Caco-2 (cell line): ENCODE results near the gene LMX1B. TPM values are rescaled to one million over a fixed set of nuclear protein-coding genes. Genes with fewer than 3 reads are reported as not detected.

ENCODE experiments used
- BruUV-seq: library from RNA; stranded (reverse); fragments of 400-500 nt; replicated peaks from 2 replicates; lab custom pipeline; 2021; lab: Mats Ljungman, UMichigan
- CTCF ChIA-PET: fragments of 300-600 bp; sonication (Branson Sonifier 250); formaldehyde crosslinking; loops from one replicate; lab custom pipeline; 2022; ENCODE audit warnings: antibody characterized with exemption; lab: Charles Lee
- POLR2A ChIA-PET: fragments of 300-600 bp; sonication (Branson Sonifier 250); formaldehyde crosslinking; loops from one replicate; lab custom pipeline; 2022; ENCODE audit warnings: antibody characterized with exemption; lab: Charles Lee
- DNase-seq, 2 experiments: peaks; one replicate each; pipeline versions ENCODE4 v3.0.0 to v3.0.0-alpha.2; 2020 to 2022
- H3K27me3 ChIP-seq: replicated peaks from 2 replicates; pipeline ENCODE4 v1.6.0; 2011; ENCODE audit warnings: low read length; ENCODE audit not compliant: control insufficient read depth, insufficient read depth
- H3K36me3 ChIP-seq: 2 replicates; pipeline ENCODE4 v1.5.1; 2011; ENCODE audit warnings: low read length; ENCODE audit not compliant: control insufficient read depth, insufficient read depth
- H3K4me1 ChIP-seq: fragments of 250-450 bp; sonication (Bioruptor Pico); 2 replicates; pipeline ENCODE4 v1.5.1; 2020; ENCODE audit warnings: mild to moderate bottlenecking
- H3K4me3 ChIP-seq: 2 replicates; pipeline ENCODE4 v1.5.1; 2011; ENCODE audit warnings: low read depth, mild to moderate bottlenecking, control low read depth, low read length
- H3K9me3 ChIP-seq: fragments of 250-450 bp; sonication (Bioruptor Pico); 2 replicates; pipeline ENCODE4 v1.5.1; 2020; ENCODE audit warnings: mild to moderate bottlenecking, moderate library complexity
- H3K27ac Mint-ChIP-seq: one replicate; pipeline ENCODE4 v1.8.0; 2022; ENCODE audit warnings: mixed read lengths; ENCODE audit not compliant: unreplicated experiment
- H3K27me3 Mint-ChIP-seq: one replicate; pipeline ENCODE4 v1.8.0; 2022; ENCODE audit warnings: mixed read lengths; ENCODE audit not compliant: insufficient read depth, unreplicated experiment
- H3K36me3 Mint-ChIP-seq: one replicate; pipeline ENCODE4 v1.8.0; 2022; ENCODE audit warnings: mild to moderate bottlenecking, mixed read lengths; ENCODE audit not compliant: insufficient read depth, unreplicated experiment
- H3K4me1 Mint-ChIP-seq: one replicate; pipeline ENCODE4 v1.8.0; 2022; ENCODE audit warnings: low read depth, mixed read lengths; ENCODE audit not compliant: unreplicated experiment
- H3K4me3 Mint-ChIP-seq: one replicate; pipeline ENCODE4 v1.8.0; 2022; ENCODE audit warnings: mild to moderate bottlenecking, moderate library complexity, mixed read lengths; ENCODE audit not compliant: unreplicated experiment
- H3K9me3 Mint-ChIP-seq: one replicate; pipeline ENCODE4 v1.8.0; 2022; ENCODE audit warnings: mixed read lengths; ENCODE audit not compliant: unreplicated experiment
- intact Hi-C: fragments of 100-400 bp; cut with micrococcal nuclease; formaldehyde crosslinking; loops from one replicate; pipeline ENCODE4 v1.10.0; 2022; ENCODE audit not compliant: unreplicated experiment
- total RNA-seq: library from RNA; stranded (reverse); gene quantifications from 2 replicates; pipeline ENCODE4 v1.2.3, GENCODE V29; 2022
- TF ChIP-seq, protein P1 (sequence below), 2 experiments: fragments of 200-600 bp in 1 of 2; IDR thresholded peaks; 1 replicate in 1 of 2; 2 replicates in 1 of 2; pipeline versions ENCODE4 v1.5.1 to v1.8.0; 2011 to 2022; ENCODE audit warnings: antibody characterized with exemption in 1 of 2, control low read depth in 1 of 2, inconsistent platforms in 1 of 2, low read depth in 1 of 2, low read length in 1 of 2, mild to moderate bottlenecking in 1 of 2, moderate library complexity in 1 of 2; ENCODE audit not compliant: insufficient read depth in 1 of 2, severe bottlenecking in 1 of 2, unreplicated experiment in 1 of 2

LMX1B gene
- total RNA-seq, 1 experiment from 2014 or later: 17.0 TPM

DNA sequence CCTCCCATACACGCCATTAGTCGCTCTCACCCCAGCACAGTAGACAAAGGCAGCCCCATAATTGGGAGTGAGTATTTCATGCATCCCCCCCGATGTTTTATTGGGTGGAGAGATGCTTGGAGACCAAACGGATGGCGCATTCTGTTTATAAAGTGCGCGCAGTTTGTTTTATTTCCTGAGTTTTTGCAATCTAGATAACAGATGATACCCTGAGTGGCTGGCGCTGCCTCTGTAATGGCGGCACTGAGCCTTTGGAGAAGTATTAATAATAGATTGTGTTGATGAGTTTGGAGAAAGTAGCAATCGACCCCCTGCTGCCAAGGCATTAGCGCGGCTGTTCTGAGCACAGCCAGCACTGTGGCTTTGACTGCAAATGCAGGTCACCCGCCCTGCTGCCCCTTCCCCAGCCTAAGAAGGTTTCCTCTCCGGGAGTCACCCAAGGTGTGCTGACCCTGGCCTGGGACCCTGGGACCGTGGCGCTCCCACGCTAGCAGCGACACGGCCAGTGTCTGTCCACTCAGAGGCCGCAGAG is 74.3 kb downstream of the LMX1B start:
- ChIA-PET POLR2A (no interaction called here), CTCF (interaction anchor here (0.8 to 1.5 kb wide), 2 partner anchors 19 to 57 kb away, joined by 5 to 8 read pairs; no protein-coding TSS in a partner anchor)
- Histone ChIP-seq H3K4me3 (no peak overlapping the region), H3K36me3 (peaks cover 1% of the 10 kb centered on the region; the same call in 1 of the 2 replicates), H3K4me1 (no peaks in the 10 kb centered on the region), H3K27me3 (no peaks in the 10 kb centered on the region), H3K9me3 (no peaks in the 10 kb centered on the region)
- Mint-ChIP-seq H3K4me1 (peaks cover 23% of the 10 kb centered on the region), H3K9me3 (no peaks in the 10 kb centered on the region), H3K36me3 (peaks cover 19% of the 10 kb centered on the region), H3K4me3 (no peak overlapping the region), H3K27ac (no peak overlapping the region), H3K27me3 (no peaks in the 10 kb centered on the region)
- no peak for DNase-seq
- no TSS peak for BruUV-seq
- intact Hi-C loops: no loop called here
- TF ChIP-seq, protein P1, sequence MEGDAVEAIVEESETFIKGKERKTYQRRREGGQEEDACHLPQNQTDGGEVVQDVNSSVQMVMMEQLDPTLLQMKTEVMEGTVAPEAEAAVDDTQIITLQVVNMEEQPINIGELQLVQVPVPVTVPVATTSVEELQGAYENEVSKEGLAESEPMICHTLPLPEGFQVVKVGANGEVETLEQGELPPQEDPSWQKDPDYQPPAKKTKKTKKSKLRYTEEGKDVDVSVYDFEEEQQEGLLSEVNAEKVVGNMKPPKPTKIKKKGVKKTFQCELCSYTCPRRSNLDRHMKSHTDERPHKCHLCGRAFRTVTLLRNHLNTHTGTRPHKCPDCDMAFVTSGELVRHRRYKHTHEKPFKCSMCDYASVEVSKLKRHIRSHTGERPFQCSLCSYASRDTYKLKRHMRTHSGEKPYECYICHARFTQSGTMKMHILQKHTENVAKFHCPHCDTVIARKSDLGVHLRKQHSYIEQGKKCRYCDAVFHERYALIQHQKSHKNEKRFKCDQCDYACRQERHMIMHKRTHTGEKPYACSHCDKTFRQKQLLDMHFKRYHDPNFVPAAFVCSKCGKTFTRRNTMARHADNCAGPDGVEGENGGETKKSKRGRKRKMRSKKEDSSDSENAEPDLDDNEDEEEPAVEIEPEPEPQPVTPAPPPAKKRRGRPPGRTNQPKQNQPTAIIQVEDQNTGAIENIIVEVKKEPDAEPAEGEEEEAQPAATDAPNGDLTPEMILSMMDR (IDR thresholded peaks at IDR 0.05; ENCODE audit: insufficient read depth in 1 of 2, low read depth in 1 of 2, low read length in 1 of 2, severe bottlenecking in 1 of 2, unreplicated experiment in 1 of 2): no peak

DNA sequence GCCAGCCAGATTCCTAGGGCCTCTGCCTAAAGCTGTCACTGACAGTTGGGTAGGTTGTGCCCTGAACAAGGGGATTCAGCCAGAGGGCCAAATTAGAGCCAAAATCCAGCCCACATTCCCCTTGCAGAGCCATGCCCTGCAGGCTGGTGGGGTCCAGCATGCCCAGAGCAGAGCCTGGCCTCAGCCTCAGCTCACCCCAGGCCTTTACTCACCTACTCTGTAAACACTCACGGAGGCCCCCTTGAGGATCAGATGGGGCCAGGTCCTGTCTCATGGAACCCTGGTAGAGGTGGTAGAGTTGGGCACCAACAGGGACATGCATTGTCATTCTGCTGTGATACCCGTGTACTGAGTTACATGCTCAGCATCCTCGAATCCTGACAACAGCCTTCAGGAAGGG is 74.9 kb downstream of the LMX1B start:
- H3K36me3 Mint-ChIP-seq: peaks cover 19% of the 10 kb centered on the region
- H3K4me3 ChIP-seq: no peak overlapping the region
- H3K4me1 ChIP-seq: no peaks in the 10 kb centered on the region
- H3K9me3 ChIP-seq: no peaks in the 10 kb centered on the region
- H3K27ac Mint-ChIP-seq: no peak overlapping the region
- CTCF ChIA-PET: interaction anchor here (0.5 to 1.5 kb wide), 3 partner anchors 18 to 103 kb away, joined by 4 to 8 read pairs (median 5); no protein-coding TSS in a partner anchor
- TF ChIP-seq, protein P1 (IDR thresholded peaks at IDR 0.05; ENCODE audit: insufficient read depth in 1 of 2, low read depth in 1 of 2, low read length in 1 of 2, severe bottlenecking in 1 of 2, unreplicated experiment in 1 of 2): no peak
- no peak for DNase-seq
- intact Hi-C loops: no loop called here
- peaks cover 23% of the 10 kb centered on the region for H3K4me1 Mint-ChIP-seq
- POLR2A ChIA-PET: no interaction called here
- no peaks in the 10 kb centered on the region for H3K27me3 ChIP-seq
- no TSS peak for BruUV-seq
- peaks cover 1% of the 10 kb centered on the region; the same call in 1 of the 2 replicates for H3K36me3 ChIP-seq
- no peaks in the 10 kb centered on the region for H3K27me3 Mint-ChIP-seq
- no peaks in the 10 kb centered on the region for H3K9me3 Mint-ChIP-seq
- H3K4me3 Mint-ChIP-seq: no peak overlapping the region

DNA sequence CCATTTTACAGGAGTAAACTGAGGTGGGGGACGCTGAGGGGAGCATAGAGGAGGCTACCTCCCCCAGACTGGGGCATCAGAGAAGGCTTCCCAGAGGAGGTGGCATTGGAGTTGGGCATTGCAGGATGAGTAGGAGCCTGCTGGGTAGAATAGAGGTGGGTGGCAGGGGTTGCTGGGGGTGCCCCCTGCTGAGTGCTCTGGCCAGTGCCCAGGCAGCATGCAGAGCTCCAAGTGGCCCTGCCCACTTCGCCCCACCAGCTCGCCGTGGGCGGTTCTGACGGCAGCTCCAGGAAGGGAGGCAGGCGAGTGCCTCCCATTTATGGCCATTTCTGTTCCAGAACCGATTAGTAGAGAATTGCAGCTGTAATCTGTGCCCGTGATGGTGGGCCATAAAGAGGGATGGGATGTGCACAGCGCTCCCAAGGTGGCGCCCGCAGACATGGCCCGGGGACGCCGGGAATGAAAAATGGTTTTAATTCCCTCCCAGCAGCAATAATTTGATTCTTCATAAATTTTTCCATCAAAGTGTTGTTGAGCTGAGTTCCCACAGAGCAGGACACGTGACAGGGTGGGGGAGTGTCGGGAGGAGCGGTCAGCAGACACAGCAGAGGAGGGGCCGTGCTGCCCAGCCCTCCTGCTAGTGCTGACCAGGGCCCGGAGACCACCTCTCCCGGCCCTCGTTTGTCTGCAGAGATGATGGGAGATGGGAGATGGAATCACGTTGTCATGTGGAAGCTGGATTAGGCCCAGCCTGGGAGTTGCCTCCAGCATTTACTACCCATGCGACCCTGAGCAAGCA is 75.5 kb downstream of the LMX1B start:
- peaks cover 19% of the 10 kb centered on the region for H3K4me1 Mint-ChIP-seq
- intact Hi-C loops: no loop called here
- TF ChIP-seq, protein P1 (IDR thresholded peaks at IDR 0.05; ENCODE audit: insufficient read depth in 1 of 2, low read depth in 1 of 2, low read length in 1 of 2, severe bottlenecking in 1 of 2, unreplicated experiment in 1 of 2): no peak
- no peaks in the 10 kb centered on the region for H3K4me1 ChIP-seq
- no peaks in the 10 kb centered on the region for H3K27me3 ChIP-seq
- no peak overlapping the region for H3K27ac Mint-ChIP-seq
- no TSS peak for BruUV-seq
- H3K4me3 ChIP-seq: no peak overlapping the region
- no peak overlapping the region for H3K4me3 Mint-ChIP-seq
- no peaks in the 10 kb centered on the region for H3K9me3 ChIP-seq
- H3K9me3 Mint-ChIP-seq: no peaks in the 10 kb centered on the region
- CTCF ChIA-PET: interaction anchor here (0.5 to 1.7 kb wide), 7 partner anchors 14 to 134 kb away, joined by 3 to 21 read pairs (median 8); no protein-coding TSS in a partner anchor
- peaks cover 13% of the 10 kb centered on the region for H3K36me3 Mint-ChIP-seq
- POLR2A ChIA-PET: no interaction called here
- no peak for DNase-seq
- no peaks in the 10 kb centered on the region for H3K27me3 Mint-ChIP-seq
- H3K36me3 ChIP-seq: peaks cover 1% of the 10 kb centered on the region; the same call in 1 of the 2 replicates
